ENCODE data around the gene FREY1.

The FREY1 gene

GRCh38 chr11:45906965-45907611 is at the start of gene FREY1:
Gene FREY1 (minus strand): TSS chr11:45907271. CDS start chr11:45907245, 26 bp downstream.
- DNase-seq = peak; percentile 22

GRCh38 chr11:45949992-45950407 is 42.9 kb upstream of the FREY1 start:
- DNase-seq = no peak

- no peak for DNase-seq
Observed at GRCh38 chr11:45948356-45948755, 41.3 kb upstream of the FREY1 start.

- DNase-seq = no peak
Observed at GRCh38 chr11:45947885-45948284, 40.8 kb upstream of the FREY1 start.

GRCh38 chr11:45945397-45945999 is 38.4 kb upstream of the FREY1 start:
- no peak for DNase-seq

- DNase-seq = no peak
Observed at GRCh38 chr11:45942381-45942780, 35.3 kb upstream of the FREY1 start.

GRCh38 chr11:45941285-45941684 is 34.2 kb upstream of the FREY1 start:
- no peak for DNase-seq

GRCh38 chr11:45939836-45940235 is 32.8 kb upstream of the FREY1 start:
- no peak for DNase-seq

- no peak for DNase-seq
Observed at GRCh38 chr11:45937916-45938315, 30.8 kb upstream of the FREY1 start.

- no peak for DNase-seq
Observed at GRCh38 chr11:45936511-45937054, 29.5 kb upstream of the FREY1 start.

- no peak for DNase-seq
Observed at GRCh38 chr11:45935349-45936064, 28.4 kb upstream of the FREY1 start.

GRCh38 chr11:45934580-45935318 is 27.7 kb upstream of the FREY1 start:
- no peak for DNase-seq

- DNase-seq = no peak
Observed at GRCh38 chr11:45933846-45934579, 26.9 kb upstream of the FREY1 start.

GRCh38 chr11:45933131-45933831 is 26.2 kb upstream of the FREY1 start:
- no peak for DNase-seq

GRCh38 chr11:45932217-45932616 is 25.1 kb upstream of the FREY1 start:
- DNase-seq = no peak

GRCh38 chr11:45931739-45932138 is 24.7 kb upstream of the FREY1 start:
- DNase-seq = no peak

- DNase-seq = no peak
Observed at GRCh38 chr11:45930951-45931570, 24.0 kb upstream of the FREY1 start.

- DNase-seq = peak; percentile 75
Observed at GRCh38 chr11:45930031-45930794, 23.1 kb upstream of the FREY1 start.

- DNase-seq = no peak
Observed at GRCh38 chr11:45929486-45930030, 22.5 kb upstream of the FREY1 start.

- DNase-seq = no peak
Observed at GRCh38 chr11:45928535-45929215, 21.6 kb upstream of the FREY1 start.

Measured in NCI-H1092 treated with DMSO at 0.1 percent for 48 hours (cell line).